Peyer's patch (tissue), 4 donors: ENCODE measurements around the gene SERINC5. TPM values are rescaled to one million over a fixed set of nuclear protein-coding genes. Genes with fewer than 3 reads are reported as not detected.

Source experiments
- DNase-seq, 3 donors: peaks; one replicate each; pipeline ENCODE4 v3.0.0-alpha.2; 2017 to 2019
- H3K27ac ChIP-seq, 4 donors: fragments of 200-600 bp; sonication (generic); one replicate each; pipeline ENCODE4 v1.5.1; 2016 to 2019
- H3K27me3 ChIP-seq, 2 donors: fragments of 200-600 bp; sonication (generic); one replicate each; pipeline ENCODE4 v1.5.1; 2019
- H3K36me3 ChIP-seq, 3 donors: fragments of 200-600 bp; sonication (generic); one replicate each; pipeline ENCODE4 v1.5.1; 2016 to 2019
- H3K4me1 ChIP-seq, 4 donors: fragments of 200-600 bp; sonication (generic); one replicate each; pipeline ENCODE4 v1.5.1; 2016 to 2019
- H3K4me3 ChIP-seq, 4 donors: fragments of 200-600 bp; sonication (generic); 1 replicate in 3 of 4; 2 replicates in 1 of 4; pipeline ENCODE4 v1.5.1; 2016 to 2019; ENCODE audit warnings: mild to moderate bottlenecking in 1 of 4
- H3K9me3 ChIP-seq, 4 donors: fragments of 200-600 bp; sonication (generic); one replicate each; pipeline ENCODE4 v1.5.1; 2016 to 2019; ENCODE audit warnings: mild to moderate bottlenecking in 1 of 4
- CTCF ChIP-seq, 6 experiments: fragments of 450-650 bp in 4 of 6; fragments of 200-600 bp in 2 of 6; sonication (generic) in 1 of 6; IDR thresholded peaks; one replicate each; pipeline ENCODE4 v1.5.1; 2017 to 2019; ENCODE audit warnings: antibody characterized with exemption in 6 of 6, mild to moderate bottlenecking in 3 of 6, moderate library complexity in 1 of 6
- POLR2A ChIP-seq, 2 donors: fragments of 450-650 bp; IDR thresholded peaks; one replicate each; pipeline ENCODE4 v1.5.1; 2017; ENCODE audit warnings: antibody characterized with exemption in 2 of 2, mild to moderate bottlenecking in 2 of 2, moderate library complexity in 2 of 2
- total RNA-seq, 4 donors: library from RNA; depleted of rRNA; stranded (reverse); fragments of >200 nt; gene quantifications; one replicate each; pipeline ENCODE4 v1.1.0, GENCODE V29; 2016

SERINC5 gene
- total RNA-seq, 4 donors from 2014 or later: 22.3 to 40.9 (median 30.3) TPM

GRCh38 chr5:80082731-80083100 is 173.1 kb downstream of the SERINC5 start:
- peak; percentile 33 to 66 (median 57) for DNase-seq
- TF ChIP-seq CTCF (IDR thresholded peaks at IDR 0.05) (peak; percentile 25 to 75 (median 45)), POLR2A (IDR thresholded peaks at IDR 0.05) (no peak)
- no peaks in the 10 kb centered on the region for H3K4me1 ChIP-seq
- no peaks in the 10 kb centered on the region for H3K27me3 ChIP-seq
- no peaks in the 10 kb centered on the region for H3K36me3 ChIP-seq
- H3K9me3 ChIP-seq: no peaks in the 10 kb centered on the region
- peak overlapping the region in 3 of 4 donors; percentile 20 to 41 (median 35) for H3K27ac ChIP-seq
- peak overlapping the region in 1 of 4 donors; percentile 26 for H3K4me3 ChIP-seq

- Histone ChIP-seq H3K9me3 (no peaks in the 10 kb centered on the region), H3K4me1 (no peaks in the 10 kb centered on the region), H3K27ac (no peak overlapping the region), H3K27me3 (no peaks in the 10 kb centered on the region), H3K4me3 (no peak overlapping the region), H3K36me3 (no peaks in the 10 kb centered on the region)
- DNase-seq: no peak
- no peak for TF ChIP-seq POLR2A (IDR thresholded peaks at IDR 0.05)
- no peak for TF ChIP-seq CTCF (IDR thresholded peaks at IDR 0.05)
These were observed 173.6 kb downstream of the SERINC5 start for GRCh38 chr5:80082281-80082680.

GRCh38 chr5:80078921-80079320 is 176.9 kb downstream of the SERINC5 start:
- Histone ChIP-seq H3K27me3 (no peaks in the 10 kb centered on the region), H3K4me1 (no peaks in the 10 kb centered on the region), H3K36me3 (no peaks in the 10 kb centered on the region), H3K27ac (no peak overlapping the region), H3K9me3 (no peaks in the 10 kb centered on the region), H3K4me3 (no peak overlapping the region)
- no peak for DNase-seq
- TF ChIP-seq POLR2A (IDR thresholded peaks at IDR 0.05) (no peak), CTCF (IDR thresholded peaks at IDR 0.05) (no peak)

GRCh38 chr5:80077051-80077714 is 178.7 kb downstream of the SERINC5 start:
- Histone ChIP-seq H3K36me3 (no peaks in the 10 kb centered on the region), H3K9me3 (no peaks in the 10 kb centered on the region), H3K4me1 (no peaks in the 10 kb centered on the region), H3K27me3 (no peaks in the 10 kb centered on the region), H3K4me3 (no peak overlapping the region), H3K27ac (no peak overlapping the region)
- no peak for DNase-seq
- TF ChIP-seq CTCF (IDR thresholded peaks at IDR 0.05) (no peak), POLR2A (IDR thresholded peaks at IDR 0.05) (no peak)

GRCh38 chr5:80076131-80077050 is 179.5 kb downstream of the SERINC5 start:
- DNase-seq: no peak
- Histone ChIP-seq H3K27me3 (no peaks in the 10 kb centered on the region), H3K27ac (no peak overlapping the region), H3K9me3 (no peaks in the 10 kb centered on the region), H3K4me3 (no peak overlapping the region), H3K36me3 (no peaks in the 10 kb centered on the region), H3K4me1 (no peaks in the 10 kb centered on the region)
- TF ChIP-seq CTCF (IDR thresholded peaks at IDR 0.05) (no peak), POLR2A (IDR thresholded peaks at IDR 0.05) (no peak)
